H1 (cell line): Measurements from ENCODE around the gene DDX5. TPM values are rescaled to one million over a fixed set of nuclear protein-coding genes. Genes with fewer than 3 reads are reported as not detected.

Experiments used
- CTCF ChIA-PET: fragments of 300-600 bp; sonication (Branson Sonifier 250); formaldehyde crosslinking; loops from one replicate; lab custom pipeline; 2021; ENCODE audit not compliant: partially characterized antibody; lab: Charles Lee
- POLR2A ChIA-PET: fragments of 300-600 bp; sonication (Branson Sonifier 250); formaldehyde crosslinking; loops from one replicate; lab custom pipeline; 2021; ENCODE audit warnings: inconsistent platforms; ENCODE audit not compliant: partially characterized antibody; lab: Charles Lee
- DNase-seq, 2 experiments: peaks; one replicate each; pipeline versions ENCODE4 v3.0.0 to v3.0.0-alpha.2; 2010 to 2022; ENCODE audit warnings: low spot score in 2 of 2, low read depth in 1 of 2, mixed read lengths in 1 of 2
- FAIRE-seq: peaks from 2 replicates; lab custom pipeline; 2011; peaks lifted over from hg19 to GRCh38; lab: Jason Lieb, UNC
- H2AFZ ChIP-seq: 2 replicates; pipeline ENCODE4 v1.8.1; 2012; ENCODE audit warnings: low read length, inconsistent platforms
- H2AK5ac ChIP-seq: 2 replicates; pipeline ENCODE4 v1.6.1; 2013; ENCODE audit warnings: low read depth, low read length
- H2BK120ac ChIP-seq: replicated peaks from 2 replicates; pipeline ENCODE3; 2013; ENCODE audit warnings: low read depth, low read length, inconsistent platforms
- H2BK12ac ChIP-seq: 2 replicates; pipeline ENCODE4 v1.6.1; 2013; ENCODE audit warnings: low read depth, low read length
- H2BK15ac ChIP-seq: 2 replicates; pipeline ENCODE4 v1.6.1; 2013; ENCODE audit warnings: low read length
- H2BK20ac ChIP-seq: 2 replicates; pipeline ENCODE4 v1.6.1; 2013; ENCODE audit warnings: low read length
- H2BK5ac ChIP-seq: 2 replicates; pipeline ENCODE4 v1.6.1; 2013; ENCODE audit warnings: low read depth, low read length
- H3K14ac ChIP-seq: 2 replicates; pipeline ENCODE4 v1.6.1; 2013; ENCODE audit warnings: inconsistent platforms; ENCODE audit not compliant: insufficient read length
- H3K18ac ChIP-seq: 2 replicates; pipeline ENCODE4 v1.6.1; 2013; ENCODE audit warnings: low read length; ENCODE audit errors: extremely low read depth
- H3K23ac ChIP-seq: 2 replicates; pipeline ENCODE4 v1.6.1; 2013; ENCODE audit warnings: inconsistent platforms; ENCODE audit not compliant: insufficient read length
- H3K23me2 ChIP-seq: 2 replicates; pipeline ENCODE4 v1.6.1; 2013; ENCODE audit warnings: low read depth, low read length
- H3K27ac ChIP-seq: 2 replicates; pipeline ENCODE4 v1.6.1; 2011; ENCODE audit warnings: low read depth, low read length, inconsistent platforms
- H3K27me3 ChIP-seq, 4 experiments: replicated peaks in 1 of 4; 1 replicate in 1 of 4; 2 replicates in 3 of 4; pipeline versions ENCODE4 v1.6.1 to v1.8.1; 2011 to 2013; ENCODE audit warnings: low read length in 3 of 4, mild to moderate bottlenecking in 3 of 4, inconsistent platforms in 2 of 4, mixed read lengths in 2 of 4, moderate library complexity in 1 of 4; ENCODE audit not compliant: control insufficient read depth in 3 of 4, insufficient read depth in 3 of 4; ENCODE audit errors: extremely low read depth in 1 of 4
- H3K36me3 ChIP-seq, 4 experiments: 2 replicates each; pipeline versions ENCODE4 v1.6.1 to v1.8.1; 2011 to 2013; ENCODE audit warnings: mild to moderate bottlenecking in 4 of 4, low read length in 3 of 4, moderate library complexity in 2 of 4, control low read depth in 1 of 4, inconsistent platforms in 1 of 4; ENCODE audit not compliant: insufficient read depth in 4 of 4, control insufficient read depth in 2 of 4
- H3K4ac ChIP-seq: replicated peaks from 2 replicates; pipeline ENCODE3; 2013; ENCODE audit warnings: low read length, low read depth, mixed read lengths, inconsistent platforms; ENCODE audit not compliant: insufficient read length
- H3K4me1 ChIP-seq, 4 experiments: replicated peaks in 1 of 4; 1 replicate in 1 of 4; 2 replicates in 3 of 4; pipeline versions ENCODE4 v1.6.1 to v1.8.1; 2011 to 2013; ENCODE audit warnings: low read length in 3 of 4, inconsistent platforms in 2 of 4, mixed read lengths in 1 of 4; ENCODE audit not compliant: insufficient read depth in 4 of 4, control insufficient read depth in 3 of 4
- H3K4me2 ChIP-seq, 2 experiments: 2 replicates each; pipeline versions ENCODE4 v1.6.1 to v1.8.1; 2011 to 2013; ENCODE audit warnings: low read depth in 2 of 2, low read length in 2 of 2, control low read depth in 1 of 2, inconsistent platforms in 1 of 2, mild to moderate bottlenecking in 1 of 2; ENCODE audit not compliant: insufficient read depth in 1 of 2
- H3K4me3 ChIP-seq, 4 experiments: fragments of 200-600, 300-600 bp in 1 of 4; sonication (generic), shearing (Covaris generic), sonication (Bioruptor Twin) in 1 of 4; 2 replicates each; pipeline versions ENCODE4 v1.5.1 to v1.8.1; 2011 to 2016; ENCODE audit warnings: low read length in 4 of 4, low read depth in 3 of 4, control low read depth in 2 of 4, inconsistent platforms in 2 of 4, mild to moderate bottlenecking in 2 of 4, mixed read lengths in 1 of 4, moderate library complexity in 1 of 4; ENCODE audit not compliant: insufficient read depth in 2 of 4; ENCODE audit errors: extremely low read depth in 1 of 4
- H3K56ac ChIP-seq: replicated peaks from 2 replicates; pipeline ENCODE3; 2013; ENCODE audit warnings: low read depth, mild to moderate bottlenecking, mixed read lengths, low read length, inconsistent platforms; ENCODE audit not compliant: insufficient read length
- H3K79me1 ChIP-seq: 2 replicates; pipeline ENCODE4 v1.6.1; 2013; ENCODE audit warnings: low read depth, low read length, control low read depth
- H3K79me2 ChIP-seq, 2 experiments: 2 replicates each; pipeline versions ENCODE4 v1.6.1 to v1.8.1; 2012 to 2013; ENCODE audit warnings: low read length in 2 of 2, mild to moderate bottlenecking in 2 of 2, inconsistent platforms in 1 of 2; ENCODE audit not compliant: insufficient read depth in 2 of 2, control insufficient read depth in 1 of 2
- H3K9ac ChIP-seq, 4 experiments: replicated peaks in 1 of 4; 1 replicate in 1 of 4; 2 replicates in 3 of 4; pipeline versions ENCODE4 v1.6.1 to v1.8.1; 2011 to 2013; ENCODE audit warnings: low read depth in 3 of 4, low read length in 3 of 4, control low read depth in 2 of 4, mild to moderate bottlenecking in 2 of 4, moderate library complexity in 2 of 4, inconsistent platforms in 1 of 4; ENCODE audit errors: extremely low read depth in 1 of 4
- H3K9me3 ChIP-seq, 2 experiments: 2 replicates each; pipeline versions ENCODE4 v1.6.1 to v1.8.1; 2012 to 2013; ENCODE audit warnings: mild to moderate bottlenecking in 2 of 2, moderate library complexity in 2 of 2, control low read depth in 1 of 2, inconsistent platforms in 1 of 2, low read depth in 1 of 2, low read length in 1 of 2, mixed read lengths in 1 of 2; ENCODE audit not compliant: insufficient read depth in 2 of 2
- H4K20me1 ChIP-seq, 2 experiments: replicated peaks in 1 of 2; 2 replicates each; pipeline versions ENCODE3 to v1.8.1; 2011 to 2013; ENCODE audit warnings: inconsistent platforms in 2 of 2, low read length in 2 of 2, mild to moderate bottlenecking in 1 of 2; ENCODE audit not compliant: insufficient read depth in 2 of 2, control insufficient read depth in 1 of 2
- H4K5ac ChIP-seq: 2 replicates; pipeline ENCODE4 v1.6.1; 2013; ENCODE audit warnings: low read length, low read depth, mixed read lengths, inconsistent platforms; ENCODE audit not compliant: insufficient read length
- H4K8ac ChIP-seq: 2 replicates; pipeline ENCODE4 v1.8.0; 2013; ENCODE audit warnings: mild to moderate bottlenecking, moderate library complexity, low read length, inconsistent platforms; ENCODE audit not compliant: insufficient read depth; ENCODE audit errors: extremely low read depth
- H4K91ac ChIP-seq: replicated peaks from 2 replicates; pipeline ENCODE3; 2013; ENCODE audit warnings: low read length, mixed read lengths, inconsistent platforms; ENCODE audit not compliant: insufficient read length
- EP300 ChIP-seq, 2 experiments: IDR thresholded peaks; 1 replicate in 1 of 2; 2 replicates in 1 of 2; pipeline ENCODE4 v1.6.1; 2011 to 2012; ENCODE audit warnings: low read depth in 2 of 2, low read length in 2 of 2, mild to moderate bottlenecking in 2 of 2, borderline replicate concordance in 1 of 2, inconsistent platforms in 1 of 2, moderate library complexity in 1 of 2
- GABPA ChIP-seq: IDR thresholded peaks from 2 replicates; pipeline ENCODE4 v1.6.1; 2011; ENCODE audit warnings: mild to moderate bottlenecking, low read length, moderate library complexity, borderline replicate concordance; ENCODE audit not compliant: insufficient read depth
- HDAC6 ChIP-seq: IDR thresholded peaks from one replicate; pipeline ENCODE4 v1.7.1; 2012; ENCODE audit warnings: low read depth, mild to moderate bottlenecking, inconsistent platforms, low read length, moderate library complexity
- NRF1 ChIP-seq: IDR thresholded peaks from 2 replicates; pipeline ENCODE4 v1.6.1; 2011; ENCODE audit warnings: mild to moderate bottlenecking, low read depth, low read length, improper control_type of control experiment
- RXRA ChIP-seq: IDR thresholded peaks from 2 replicates; pipeline ENCODE4 v1.6.1; 2011; ENCODE audit warnings: low read depth, mild to moderate bottlenecking, low read length, moderate library complexity; ENCODE audit not compliant: insufficient read depth
- SIX5 ChIP-seq: IDR thresholded peaks from 2 replicates; pipeline ENCODE4 v1.6.1; 2011; ENCODE audit warnings: mild to moderate bottlenecking, low read depth, low read length
- SRF ChIP-seq: IDR thresholded peaks from 2 replicates; pipeline ENCODE4 v1.6.1; 2011; ENCODE audit warnings: mild to moderate bottlenecking, low read depth, low read length, moderate library complexity
- SUZ12 ChIP-seq: fragments of 200-600 bp; sonication (generic); IDR thresholded peaks from 2 replicates; pipeline ENCODE4 v1.6.1; 2012; ENCODE audit warnings: mild to moderate bottlenecking, inconsistent platforms, low read length, moderate library complexity, mixed read lengths
- YY1 ChIP-seq: IDR thresholded peaks from 2 replicates; pipeline ENCODE4 v1.6.1; 2011; ENCODE audit warnings: low read depth, mild to moderate bottlenecking, low read length
- ZNF274 ChIP-seq: IDR thresholded peaks from 2 replicates; pipeline ENCODE4 v1.7.0; 2012; ENCODE audit warnings: low read length, borderline replicate concordance; ENCODE audit errors: extremely low read depth
- WGBS, 2 experiments: shearing (Covaris generic) in 1 of 2; methylation state at CpG; one replicate each; pipeline versions ENCODE4 v1.1.6 to v1.1.7; 2013 to 2015; ENCODE audit warnings: low lambda C conversion rate in 2 of 2, mixed read lengths in 2 of 2, inconsistent platforms in 1 of 2, low coverage in 1 of 2, missing lambda C conversion rate in 1 of 2; ENCODE audit not compliant: insufficient replicate concordance in 2 of 2, insufficient coverage in 1 of 2, insufficient read length in 1 of 2; ENCODE audit errors: extremely low coverage in 1 of 2, missing lambda C conversion rate in 1 of 2; 5-methylcytosine and 5-hydroxymethylcytosine counted together
- polyA plus RNA-seq, 7 experiments: library from polyadenylated mRNA; depleted of rRNA in 3 of 7; stranded (reverse) in 5 of 7; unstranded in 2 of 7; fragments of >200 nt in 5 of 7; fragments of 200-250 nt in 2 of 7; gene quantifications; 1 replicate in 5 of 7; 2 replicates in 1 of 7; 4 replicates in 1 of 7; pipeline versions ENCODE4 v1.2.1 to v1.2.3, GENCODE V29; 2011 to 2013; ENCODE audit warnings: missing spikeins in 2 of 7, mixed read lengths in 2 of 7
- total RNA-seq: library from RNA; stranded (reverse); fragmentation: NEBNext Ultra II Directional; extraction: Animal tissue kit (Norgen Biotek cat#: 25700); gene quantifications from 2 replicates; pipeline ENCODE4 v1.2.1, GENCODE V29; 2021

DDX5 gene
- total and polyA plus RNA-seq, 2 of the 8 experiments (the other 6 are each of a cell fraction or from before 2014, with no cell fraction given), result 572 to 591 TPM

- DNase-seq (no peak), FAIRE-seq (no peak)
- no peak overlapping the region for H3K4me2 ChIP-seq
- H3K27ac ChIP-seq, result no peak overlapping the region
- no peak overlapping the region for H4K5ac ChIP-seq
- no peak overlapping the region for H2BK5ac ChIP-seq
- H3K18ac ChIP-seq, result no peak overlapping the region
- H2BK120ac ChIP-seq, result no peak overlapping the region
- no peaks in the 10 kb centered on the region for H3K4me1 ChIP-seq
- no peak overlapping the region for H3K56ac ChIP-seq
- H3K23ac ChIP-seq, result no peak overlapping the region
- peaks cover 20 to 63% (median 32%) of the 10 kb centered on the region in 4 experiments; a peak in 7 of 8 replicates for H3K36me3 ChIP-seq
- no peaks in the 10 kb centered on the region for H3K27me3 ChIP-seq
- no peaks in the 10 kb centered on the region for H4K20me1 ChIP-seq
- CTCF ChIA-PET, result interaction anchor here (0.7 to 2.3 kb wide), 6 partner anchors 15 to 210 kb away, joined by 3 to 10 read pairs (median 4); no protein-coding TSS in a partner anchor
- H3K4me3 ChIP-seq, result no peak overlapping the region
- H3K23me2 ChIP-seq, result no peaks in the 10 kb centered on the region
- POLR2A ChIA-PET, result interaction anchor here (1.0 to 8.5 kb wide), 10 partner anchors 9 to 123 kb away, joined by 3 to 75 read pairs (median 6); partner anchors contain the start of genes CEP95, DDX5, POLG2 and SMURF2
- no peaks in the 10 kb centered on the region for H3K79me1 ChIP-seq
- H2BK15ac ChIP-seq, result no peak overlapping the region
- H4K8ac ChIP-seq, result no peak overlapping the region
- TF ChIP-seq NRF1 (no peak), SRF (no peak), SIX5 (no peak), SUZ12 (no peak), ZNF274 (no peak), YY1 (no peak), EP300 (IDR thresholded peaks at IDR 0.05; ENCODE audit: borderline replicate concordance in 1 of 2, low read depth in 2 of 2, low read length in 2 of 2) (no peak), GABPA (no peak), HDAC6 (no peak), RXRA (no peak)
- no peaks in the 10 kb centered on the region for H3K9me3 ChIP-seq
- no peak overlapping the region for H2AFZ ChIP-seq
- no peaks in the 10 kb centered on the region for H3K79me2 ChIP-seq
- H2BK20ac ChIP-seq, result no peak overlapping the region
- 94% methylated on average over 7 of the region's 7 CpGs; no CpG with 5 or more reads in 1 of the 2 experiments for WGBS, 2 experiments
- H3K4ac ChIP-seq, result no peak overlapping the region
- H3K14ac ChIP-seq, result no peak overlapping the region
- H2BK12ac ChIP-seq, result no peak overlapping the region
- H4K91ac ChIP-seq, result no peak overlapping the region
- H3K9ac ChIP-seq, result no peak overlapping the region
- H2AK5ac ChIP-seq, result no peak overlapping the region
Measured at GRCh38 chr17:64538508-64539130, 32.5 kb upstream of the DDX5 start.
